H1 (cell line): Measurements from ENCODE around the gene DGKD. TPM values are rescaled to one million over a fixed set of nuclear protein-coding genes. Genes with fewer than 3 reads are reported as not detected.

Source experiments
- RFX5 ChIP-seq: IDR thresholded peaks from 2 replicates; pipeline ENCODE4 v1.6.1; 2011; ENCODE audit warnings: low read depth, low read length, improper control_type of control experiment, borderline replicate concordance
- polyA plus RNA-seq, 7 experiments: library from polyadenylated mRNA; depleted of rRNA in 3 of 7; stranded (reverse) in 5 of 7; unstranded in 2 of 7; fragments of >200 nt in 5 of 7; fragments of 200-250 nt in 2 of 7; gene quantifications; 1 replicate in 5 of 7; 2 replicates in 1 of 7; 4 replicates in 1 of 7; pipeline versions ENCODE4 v1.2.1 to v1.2.3, GENCODE V29; 2011 to 2013; ENCODE audit warnings: missing spikeins in 2 of 7, mixed read lengths in 2 of 7
- total RNA-seq: library from RNA; stranded (reverse); fragmentation: NEBNext Ultra II Directional; extraction: Animal tissue kit (Norgen Biotek cat#: 25700); gene quantifications from 2 replicates; pipeline ENCODE4 v1.2.1, GENCODE V29; 2021

Gene DGKD
- total and polyA plus RNA-seq, 2 of the 8 experiments (the other 6 are each of a cell fraction or from before 2014, with no cell fraction given) = 7.7 to 30.9 TPM

DNA sequence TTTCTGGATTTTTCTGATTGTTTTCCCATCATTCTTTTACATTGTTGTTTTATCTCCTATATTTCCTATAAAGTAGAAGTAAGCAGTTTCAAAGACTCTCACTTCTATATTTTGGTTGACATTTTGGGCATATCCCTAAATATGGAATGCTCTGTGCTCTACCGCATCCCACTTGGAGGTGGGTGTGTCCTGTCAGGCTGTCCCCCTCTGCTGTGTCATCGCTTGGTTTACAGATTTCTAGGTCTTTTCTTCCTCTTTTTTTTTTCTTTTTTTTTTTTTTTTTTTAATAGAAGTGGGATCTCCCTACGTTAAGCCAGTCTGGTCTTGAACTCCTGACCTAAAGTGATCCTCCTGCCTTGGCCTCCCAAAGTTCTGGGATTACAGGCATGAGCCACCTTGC lies 13.3 kb downstream of the DGKD start (continued):
- no peak for TF ChIP-seq RFX5
